ENCODE results near the gene NELL2.

- TF ChIP-seq CTCF (IDR thresholded peaks at IDR 0.05) = no peak
- TF ChIP-seq POLR2AphosphoS5 (IDR thresholded peaks at IDR 0.05; ENCODE audit: insufficient read depth in 1 of 2, low read depth in 1 of 2) = no peak
- no peak for TF ChIP-seq POLR2A (IDR thresholded peaks at IDR 0.05)
Observed at GRCh38 chr12:44477331-44477980, 398.7 kb downstream of the NELL2 start.

Measured in vagina (tissue), 2 donors.